ENCODE measurements around the gene DIPK2A. TPM values are rescaled to one million over a fixed set of nuclear protein-coding genes. Genes with fewer than 3 reads are reported as not detected.

The DIPK2A gene
- total RNA-seq, 1 donor from 2014 or later: 45.0 TPM

- peak; percentile 31 for DNase-seq (ENCODE audit: low read depth)
Observed at GRCh38 chr3:143974271-143975238, 2.9 kb downstream of the DIPK2A start.

- peak; percentile 81 for DNase-seq (ENCODE audit: low read depth)
Observed at GRCh38 chr3:143975554-143976152, 4.0 kb downstream of the DIPK2A start.

DNA sequence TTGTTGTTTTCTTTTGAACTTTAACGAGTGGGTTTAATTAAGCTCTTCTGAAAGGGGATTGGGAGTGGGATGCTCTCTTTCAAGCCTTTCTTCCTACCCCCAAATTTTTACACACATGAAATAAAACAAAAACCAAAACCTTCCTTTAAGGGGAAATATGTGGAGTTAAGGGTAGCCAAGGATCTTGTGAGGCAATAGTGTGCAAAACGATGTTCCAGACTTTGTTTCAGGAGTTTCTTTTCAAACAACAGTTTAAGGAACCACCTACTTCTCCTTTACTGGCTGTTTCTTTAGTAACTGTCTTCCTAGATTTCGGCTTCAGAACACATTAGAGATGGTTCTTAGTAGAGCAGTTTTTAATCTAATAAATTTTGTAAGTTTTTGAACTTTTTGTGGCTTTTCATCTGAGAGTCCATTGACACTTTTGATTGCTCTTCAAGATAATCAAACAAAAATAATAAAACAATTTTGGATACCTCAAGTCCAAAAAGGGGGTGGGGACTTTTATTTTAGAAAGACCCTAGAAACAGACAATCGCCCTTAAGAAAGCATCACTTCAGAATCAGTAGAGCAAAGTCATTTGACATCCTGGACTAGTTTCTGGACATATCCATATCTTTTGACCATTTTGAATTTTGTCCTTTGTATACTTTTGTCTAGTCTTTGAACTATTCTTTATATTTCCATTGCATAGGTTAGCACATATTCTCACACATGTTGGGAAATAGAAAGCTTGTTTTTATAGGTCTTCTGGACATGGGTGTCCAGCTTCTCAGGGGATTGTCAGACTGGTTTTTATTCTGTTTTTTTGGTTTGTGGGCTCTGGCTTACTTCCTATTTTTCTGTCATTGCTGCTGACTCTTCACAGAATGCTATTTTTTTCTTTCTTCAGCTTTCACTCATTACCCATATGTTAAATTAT is 6.0 kb downstream of the DIPK2A start:
- DNase-seq (ENCODE audit: low read depth): no peak

GRCh38 chr3:143978263-143978631 is 6.6 kb downstream of the DIPK2A start:
- no peak for DNase-seq (ENCODE audit: low read depth)

GRCh38 chr3:143979041-143979440 is 7.4 kb downstream of the DIPK2A start:
- no peak for DNase-seq (ENCODE audit: low read depth)

GRCh38 chr3:143979813-143980212 is 8.2 kb downstream of the DIPK2A start:
- peak; percentile 62 for DNase-seq (ENCODE audit: low read depth)

DNA sequence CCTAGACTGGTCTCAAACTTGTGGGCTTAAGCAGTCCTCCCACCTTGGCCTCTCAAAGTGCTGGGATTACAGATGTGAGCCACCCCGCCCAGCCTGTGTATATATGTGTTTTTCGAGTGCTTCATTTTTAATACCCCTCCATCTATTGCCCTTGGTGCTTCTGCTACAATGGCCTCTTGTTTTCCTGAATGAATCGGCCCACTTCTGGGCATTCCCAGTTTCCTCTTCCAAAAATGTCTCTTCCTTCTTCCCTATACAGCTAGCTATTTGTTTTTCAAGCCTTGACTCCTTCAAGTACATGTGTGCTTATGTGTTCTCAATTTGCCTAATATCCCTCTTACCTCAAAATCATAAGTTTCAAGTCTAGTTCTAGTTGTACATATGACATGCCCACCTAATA is 16.7 kb downstream of the DIPK2A start:
- no peak for DNase-seq (ENCODE audit: low read depth)

- DNase-seq (ENCODE audit: low read depth): no peak
Observed at GRCh38 chr3:143989461-143989860, 17.8 kb downstream of the DIPK2A start.

DNA sequence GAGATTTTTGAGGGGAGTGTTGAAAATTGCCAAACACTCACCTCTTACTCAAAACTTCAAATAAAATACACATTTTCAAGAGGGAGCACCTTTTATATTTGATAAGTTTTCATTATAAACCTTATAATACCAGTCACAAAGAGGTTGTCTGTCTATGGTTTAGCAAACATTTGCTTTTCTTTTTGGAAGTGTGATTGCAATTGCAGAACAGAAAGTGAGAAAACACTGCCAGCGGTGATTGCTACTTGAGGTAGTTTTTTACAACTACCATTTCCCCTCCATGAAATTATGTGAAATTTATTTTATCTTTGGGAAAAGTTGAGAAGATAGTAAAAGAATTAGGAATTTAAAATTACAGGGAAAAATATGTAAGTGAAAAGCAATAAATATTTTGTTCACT is 20.1 kb downstream of the DIPK2A start:
- no peak for DNase-seq (ENCODE audit: low read depth)

- DNase-seq (ENCODE audit: low read depth): peak; percentile 70
Observed at GRCh38 chr3:143998266-143998665, 26.6 kb downstream of the DIPK2A start.

- no peak for DNase-seq (ENCODE audit: low read depth)
Observed at GRCh38 chr3:144003051-144003450, 31.4 kb downstream of the DIPK2A start.

- DNase-seq (ENCODE audit: low read depth): no peak
Observed at GRCh38 chr3:144010371-144010770, 38.7 kb downstream of the DIPK2A start.

DNA sequence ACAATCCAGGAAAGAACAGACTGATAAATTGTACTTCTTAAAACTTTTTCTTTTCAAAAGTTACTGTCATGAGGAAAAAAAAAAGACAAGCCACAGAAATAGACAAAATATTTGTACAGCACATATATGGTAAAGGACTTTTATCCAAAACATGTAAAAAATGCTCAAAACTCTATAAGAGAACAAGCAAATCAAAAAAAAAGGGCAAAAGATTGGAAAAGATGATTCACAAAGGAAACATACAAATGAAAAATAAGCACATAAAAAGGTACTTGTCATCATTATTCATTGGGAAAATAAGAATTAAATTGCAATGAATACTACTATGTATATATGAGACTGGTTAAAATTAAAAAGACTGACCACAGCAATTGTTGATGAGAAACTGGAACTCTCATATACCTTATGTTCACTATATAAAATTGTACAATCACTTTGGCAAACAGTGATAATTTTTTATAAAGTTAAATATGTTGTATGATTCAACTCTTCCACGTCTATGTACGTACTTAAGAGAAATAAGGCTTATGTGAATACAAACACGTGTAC is 39.7 kb downstream of the DIPK2A start:
- no peak for DNase-seq (ENCODE audit: low read depth)

GRCh38 chr3:144015133-144015532 is 43.5 kb downstream of the DIPK2A start:
- DNase-seq (ENCODE audit: low read depth): no peak

- DNase-seq (ENCODE audit: low read depth): peak; percentile 76
Observed at GRCh38 chr3:144018776-144019175, 47.2 kb downstream of the DIPK2A start.

Other genes with a start within 250 kb of the DIPK2A start
- 7.4 and 13.2 TPM in 2 replicates for gene SLC9A9, start 123.4 kb upstream of the DIPK2A start, total RNA-seq